Adrenal gland (tissue), 5 donors: Measurements from ENCODE around the gene PLXNA4.

ENCODE experiments used
- CTCF ChIP-seq, 6 experiments: fragments of 450-650 bp in 4 of 6; fragments of 200-600 bp in 2 of 6; sonication (generic) in 1 of 6; IDR thresholded peaks; 1 replicate in 5 of 6; 2 replicates in 1 of 6; pipeline versions ENCODE4 v1.5.1 to v1.8.0; 2016 to 2021; ENCODE audit warnings: antibody characterized with exemption in 6 of 6, mild to moderate bottlenecking in 2 of 6, moderate library complexity in 1 of 6
- POLR2A ChIP-seq, 2 donors: fragments of 450-650 bp; IDR thresholded peaks; one replicate each; pipeline ENCODE4 v1.6.1; 2017; ENCODE audit warnings: antibody characterized with exemption in 2 of 2, mild to moderate bottlenecking in 2 of 2, moderate library complexity in 1 of 2
- donor health status: DM: no; HTN: no; CAD: no.

DNA sequence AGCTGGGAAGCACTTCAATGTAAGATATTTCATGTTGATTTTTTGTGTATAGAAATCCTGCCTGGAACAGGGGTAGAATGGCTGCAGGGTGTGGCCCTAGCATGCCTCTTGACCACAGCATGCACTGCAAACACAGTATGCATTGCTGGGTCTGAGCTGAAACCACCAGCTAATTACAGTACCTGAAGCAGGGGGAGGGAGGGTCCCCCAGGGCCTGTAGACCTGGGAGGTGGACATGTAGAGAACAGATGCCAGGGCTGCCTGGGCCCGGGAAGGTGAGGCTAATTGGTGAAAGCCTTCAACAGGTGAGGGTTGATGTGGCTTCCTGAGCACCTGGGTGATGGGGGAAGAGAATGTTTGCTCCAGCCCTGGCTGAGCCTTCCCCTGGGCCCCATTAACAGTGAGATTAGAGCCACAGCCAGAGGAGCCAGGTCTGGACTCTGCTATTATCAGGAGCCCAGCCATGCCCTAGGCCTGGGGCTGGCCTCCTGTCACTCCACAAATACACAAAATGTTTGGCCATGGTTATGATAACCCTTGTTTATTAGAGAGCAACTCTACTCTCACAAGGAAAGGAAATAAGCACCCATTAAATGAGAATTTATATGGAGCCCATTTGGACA, 83.3 kb downstream of the PLXNA4 start:
- TF ChIP-seq CTCF (IDR thresholded peaks at IDR 0.05) (no peak), POLR2A (IDR thresholded peaks at IDR 0.05) (no peak)
